NB4 (cell line): Measurements from ENCODE around the gene ARHGAP12.

Source experiments
- POLR2A ChIP-seq: IDR thresholded peaks from 2 replicates; pipeline ENCODE4 v1.6.1; 2011; ENCODE audit warnings: mild to moderate bottlenecking; ENCODE audit not compliant: insufficient read length; ENCODE audit errors: extremely low read depth
- TF ChIP-seq, protein P1 (sequence below): IDR thresholded peaks from one replicate; pipeline ENCODE4 v1.5.1; 2012; ENCODE audit warnings: low read depth, low read length

DNA sequence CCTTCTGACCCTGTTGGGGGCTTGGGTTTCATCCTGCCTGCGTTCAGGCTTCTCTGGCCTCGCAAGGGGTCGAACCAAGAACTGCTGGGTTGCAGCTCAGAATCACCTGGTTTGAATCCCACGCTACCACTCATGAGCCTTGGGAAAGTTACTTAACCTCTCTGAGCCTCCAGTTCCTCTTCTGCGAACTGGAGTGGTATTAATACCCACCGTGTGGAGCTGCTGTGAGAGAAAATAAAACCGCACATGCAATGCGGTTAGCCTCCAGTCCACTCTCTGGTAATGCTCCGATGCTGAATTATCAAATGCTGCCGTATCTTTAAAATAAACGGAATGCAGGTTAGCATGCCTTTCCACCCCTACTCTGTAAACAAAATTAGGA lies 171.9 kb downstream of the ARHGAP12 start:
- no peak for TF ChIP-seq POLR2A
- TF ChIP-seq, protein P1, sequence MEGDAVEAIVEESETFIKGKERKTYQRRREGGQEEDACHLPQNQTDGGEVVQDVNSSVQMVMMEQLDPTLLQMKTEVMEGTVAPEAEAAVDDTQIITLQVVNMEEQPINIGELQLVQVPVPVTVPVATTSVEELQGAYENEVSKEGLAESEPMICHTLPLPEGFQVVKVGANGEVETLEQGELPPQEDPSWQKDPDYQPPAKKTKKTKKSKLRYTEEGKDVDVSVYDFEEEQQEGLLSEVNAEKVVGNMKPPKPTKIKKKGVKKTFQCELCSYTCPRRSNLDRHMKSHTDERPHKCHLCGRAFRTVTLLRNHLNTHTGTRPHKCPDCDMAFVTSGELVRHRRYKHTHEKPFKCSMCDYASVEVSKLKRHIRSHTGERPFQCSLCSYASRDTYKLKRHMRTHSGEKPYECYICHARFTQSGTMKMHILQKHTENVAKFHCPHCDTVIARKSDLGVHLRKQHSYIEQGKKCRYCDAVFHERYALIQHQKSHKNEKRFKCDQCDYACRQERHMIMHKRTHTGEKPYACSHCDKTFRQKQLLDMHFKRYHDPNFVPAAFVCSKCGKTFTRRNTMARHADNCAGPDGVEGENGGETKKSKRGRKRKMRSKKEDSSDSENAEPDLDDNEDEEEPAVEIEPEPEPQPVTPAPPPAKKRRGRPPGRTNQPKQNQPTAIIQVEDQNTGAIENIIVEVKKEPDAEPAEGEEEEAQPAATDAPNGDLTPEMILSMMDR = no peak
